UCSD-AML1 (cell line): ENCODE results near the gene PHF12.

Source experiments
- DNase-seq: peaks from one replicate; lab custom pipeline; 2025; ENCODE audit not compliant: unreplicated experiment; lab: John Stamatoyannopoulos, UW

The PHF12 gene

DNA sequence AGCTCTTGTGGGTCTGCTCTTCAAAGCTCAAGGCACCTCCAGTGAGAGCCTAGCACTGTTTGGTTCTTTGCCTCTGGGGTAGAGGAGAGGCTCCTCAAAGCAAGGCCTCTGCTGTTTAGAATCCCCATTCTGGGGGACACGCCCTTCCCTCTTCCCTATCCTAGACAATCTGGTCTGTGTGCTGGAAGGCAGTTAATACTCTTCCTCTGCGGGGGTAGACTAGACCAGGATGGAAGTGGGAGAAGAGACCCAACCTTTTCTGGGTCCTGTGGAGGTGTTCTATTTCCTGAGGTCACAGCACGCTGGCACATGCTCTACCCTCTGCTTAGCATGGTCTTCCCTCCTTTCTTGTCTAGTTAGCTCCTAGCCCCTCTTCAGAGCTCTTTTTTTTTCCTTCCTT is 88.8 kb downstream of the PHF12 start:
- DNase-seq = no peak

DNA sequence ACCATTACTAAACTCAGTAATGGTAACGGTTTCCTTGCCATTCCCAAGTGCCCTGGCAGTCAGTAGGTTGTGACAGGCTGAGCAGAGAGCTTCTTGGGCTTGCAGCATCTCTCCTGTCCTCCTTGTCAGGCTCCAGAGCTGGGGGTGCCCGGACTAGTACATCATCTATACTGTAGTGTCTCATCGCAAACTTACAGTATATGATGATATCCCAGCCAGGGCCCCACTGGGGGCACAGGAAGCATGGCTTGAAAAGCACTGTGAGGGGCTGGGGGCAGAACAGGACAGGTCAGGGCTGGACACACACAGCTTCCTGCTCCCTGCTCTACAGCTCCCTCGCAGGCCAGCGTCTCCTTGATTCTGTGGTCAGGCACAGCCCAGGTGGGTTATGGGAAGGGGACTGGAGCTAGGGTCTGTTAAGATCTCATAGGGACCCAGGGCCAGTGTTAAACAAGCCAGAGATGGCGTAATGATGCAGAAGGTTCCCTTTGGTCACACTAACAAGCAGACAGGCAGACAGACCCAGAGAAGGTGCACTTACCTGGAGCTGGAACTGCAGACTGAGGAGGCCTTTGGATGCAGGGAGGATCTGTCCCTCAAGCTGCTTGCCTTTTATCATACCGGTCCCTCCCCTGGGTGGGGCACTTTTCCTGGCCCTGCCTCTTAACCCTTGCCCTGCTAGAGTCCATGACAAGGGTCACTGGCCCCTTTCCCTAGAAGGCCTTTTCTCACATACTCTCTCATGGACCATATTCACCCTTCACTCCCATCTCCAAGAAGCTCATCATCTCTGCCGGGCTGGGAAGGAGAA is 89.7 kb downstream of the PHF12 start:
- DNase-seq = no peak

DNA sequence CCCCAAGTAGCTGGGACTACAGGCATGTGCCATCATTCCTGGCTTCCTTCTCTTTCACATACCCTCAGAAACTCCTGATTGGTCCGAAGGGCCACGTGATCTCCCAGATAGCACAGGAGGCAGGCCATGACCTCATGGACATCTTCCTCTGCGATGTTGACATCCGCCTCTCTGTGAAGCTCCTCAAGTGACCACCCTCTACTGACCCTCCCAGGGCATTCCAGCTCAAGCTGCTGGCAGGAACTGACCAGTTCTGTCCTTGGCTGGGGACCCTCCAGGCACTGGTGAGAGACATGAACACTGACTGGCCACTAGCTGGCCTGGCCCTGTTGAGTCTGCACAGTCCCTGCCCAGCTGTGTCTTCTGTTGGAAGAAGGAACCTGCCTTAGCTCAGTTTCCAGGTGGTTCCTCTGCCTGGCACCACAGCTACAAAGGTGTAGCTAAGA is 90.9 kb downstream of the PHF12 start:
- no peak for DNase-seq

DNA sequence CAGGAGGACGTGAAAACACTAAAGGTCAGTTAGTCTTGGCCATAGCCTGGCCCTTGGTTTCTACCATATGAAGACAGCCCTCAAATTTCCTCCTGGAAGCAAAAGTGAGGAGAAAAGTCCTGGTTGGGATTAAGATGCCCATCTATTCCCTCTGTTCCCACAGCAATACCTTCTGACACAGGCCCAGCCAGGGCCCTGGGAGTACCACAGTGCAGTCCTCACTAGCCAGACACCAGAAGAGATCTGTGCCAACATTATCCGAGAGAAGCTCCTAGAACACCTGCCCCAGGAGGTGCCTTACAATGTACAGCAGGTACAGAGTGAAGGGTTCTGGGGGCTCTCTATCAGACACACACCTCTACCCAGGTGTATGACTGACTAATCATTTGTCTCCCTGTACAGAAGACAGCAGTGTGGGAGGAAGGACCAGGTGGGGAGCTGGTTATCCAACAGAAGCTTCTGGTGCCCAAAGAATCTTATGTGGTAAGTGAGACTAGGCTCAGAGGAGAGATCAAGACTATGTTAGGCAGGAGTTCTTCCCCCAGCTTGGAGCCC is 92.4 kb downstream of the PHF12 start:
- no peak for DNase-seq

DNA sequence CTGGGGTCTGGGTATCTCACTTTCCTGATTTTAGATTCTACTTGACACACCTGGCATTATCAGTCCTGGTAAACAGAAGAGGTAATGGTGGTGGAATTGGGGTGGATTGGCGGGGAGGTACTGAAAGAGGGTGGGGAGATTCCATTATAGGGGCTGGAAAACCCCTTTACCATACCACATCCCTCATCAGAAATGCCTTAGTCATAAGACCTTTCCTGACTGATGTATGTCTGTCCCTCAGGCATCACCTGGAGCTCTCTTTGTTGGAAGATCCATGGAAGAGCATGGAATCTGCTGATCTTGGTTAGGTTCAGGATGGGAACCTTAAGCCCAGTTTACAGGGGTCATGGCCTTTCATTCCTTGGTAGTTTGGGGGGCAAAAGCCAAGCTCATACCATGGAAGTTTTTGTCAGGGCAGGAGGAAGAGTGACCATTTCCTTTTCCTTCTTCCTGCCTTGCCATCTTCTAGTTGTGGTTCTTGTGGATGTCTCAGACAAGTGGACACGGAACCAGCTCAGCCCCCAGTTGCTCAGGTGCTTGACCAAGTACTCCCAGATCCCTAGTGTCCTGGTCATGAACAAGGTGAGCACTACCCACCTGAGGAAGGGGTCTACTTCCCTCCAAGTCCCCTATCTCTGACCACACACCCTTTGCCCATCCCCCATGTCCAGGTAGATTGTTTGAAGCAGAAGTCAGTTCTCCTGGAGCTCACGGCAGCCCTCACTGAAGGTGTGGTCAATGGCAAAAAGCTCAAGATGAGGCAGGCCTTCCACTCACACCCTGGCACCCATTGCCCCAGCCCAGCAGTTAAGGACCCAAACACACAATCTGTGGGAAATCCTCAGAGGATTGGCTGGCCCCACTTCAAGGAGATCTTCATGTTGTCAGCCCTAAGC is 93.2 kb downstream of the PHF12 start:
- no peak for DNase-seq

DNA sequence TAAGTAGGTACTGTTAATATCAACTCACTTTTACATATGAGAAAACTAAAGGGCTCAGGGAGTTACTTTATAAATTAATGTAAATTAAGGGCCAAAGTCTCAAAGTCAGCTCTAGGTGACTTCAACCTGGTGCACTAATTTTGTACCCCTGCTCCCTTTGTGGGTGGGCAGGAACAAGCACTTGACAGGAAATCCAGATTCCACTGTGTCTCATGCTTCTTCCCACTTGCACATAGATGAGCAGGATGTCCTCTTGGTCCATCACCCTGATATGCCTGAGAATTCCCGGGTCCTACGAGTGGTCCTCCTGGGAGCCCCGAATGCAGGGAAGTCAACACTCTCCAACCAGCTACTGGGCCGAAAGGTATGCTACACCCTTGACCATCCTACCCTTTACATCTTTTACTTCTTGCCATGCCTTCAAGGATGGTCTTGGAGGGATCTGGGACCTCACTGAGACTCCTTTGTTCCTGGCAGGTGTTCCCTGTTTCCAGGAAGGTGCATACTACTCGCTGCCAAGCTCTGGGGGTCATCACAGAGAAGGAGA is 95.2 kb downstream of the PHF12 start:
- no peak for DNase-seq

DNA sequence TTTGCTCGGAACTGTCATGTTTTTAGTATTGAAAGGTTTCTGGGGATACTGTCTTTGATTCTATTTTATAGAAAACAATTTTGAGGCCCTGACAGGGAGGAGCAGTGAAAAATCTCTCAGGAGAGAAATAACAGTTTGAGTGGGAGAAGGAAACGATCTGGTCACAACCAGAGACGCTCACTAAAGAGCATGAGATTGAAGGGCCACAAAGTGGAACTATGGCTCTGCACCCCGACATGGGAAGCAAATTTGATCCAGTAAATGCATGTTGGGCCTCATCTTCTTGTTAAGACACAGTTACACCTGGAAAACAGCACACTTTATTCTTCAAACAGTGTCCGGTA is 96.0 kb downstream of the PHF12 start:
- DNase-seq = no peak
